Naive thymus-derived CD8-positive, alpha-beta T cell (primary cell): Measurements from ENCODE around the gene JAK2. TPM values are rescaled to one million over a fixed set of nuclear protein-coding genes. Genes with fewer than 3 reads are reported as not detected.

Source experiments
- ATAC-seq, 2 donors: fragments of 150-1000 bp; cut with Tn5 transposase in 1 of 2; sonication (Bioruptor Pico), chemical (Tn5 transposase) in 1 of 2; 1 replicate in 1 of 2; 2 replicates in 1 of 2; pipeline ENCODE4 v1.10.0; 2021; ENCODE audit warnings: mild to moderate bottlenecking in 2 of 2, moderate library complexity in 2 of 2
- POLR2A ChIA-PET: fragments of 350-600 bp; sonication (Branson Sonifier 250); formaldehyde crosslinking; loops from one replicate; lab custom pipeline; 2021; ENCODE audit warnings: antibody characterized with exemption; lab: Charles Lee
- DNase-seq, 10 donors: peaks; one replicate each; pipeline versions ENCODE4 v3.0.0 to v3.0.0-alpha.2; 2020 to 2022
- H3K27ac Mint-ChIP-seq, 10 donors: one replicate each; pipeline ENCODE4 v1.8.0; 2020 to 2022; ENCODE audit warnings: mild to moderate bottlenecking in 10 of 10, mixed read lengths in 10 of 10, moderate library complexity in 4 of 10, inconsistent platforms in 1 of 10
- H3K27me3 Mint-ChIP-seq, 5 donors: one replicate each; pipeline ENCODE4 v1.8.0; 2021 to 2022; ENCODE audit warnings: mixed read lengths in 5 of 5
- H3K36me3 Mint-ChIP-seq, 3 donors: one replicate each; pipeline ENCODE4 v1.8.0; 2020 to 2022; ENCODE audit warnings: mixed read lengths in 3 of 3, mild to moderate bottlenecking in 2 of 3, inconsistent platforms in 1 of 3
- H3K4me1 Mint-ChIP-seq, 4 donors: one replicate each; pipeline ENCODE4 v1.8.0; 2021 to 2022; ENCODE audit warnings: mixed read lengths in 4 of 4
- H3K4me3 Mint-ChIP-seq, 10 donors: one replicate each; pipeline ENCODE4 v1.8.0; 2020 to 2022; ENCODE audit warnings: mild to moderate bottlenecking in 10 of 10, mixed read lengths in 10 of 10, moderate library complexity in 6 of 10, inconsistent platforms in 1 of 10
- H3K9me3 Mint-ChIP-seq, 9 donors: one replicate each; pipeline ENCODE4 v1.8.0; 2020 to 2022; ENCODE audit warnings: mixed read lengths in 9 of 9, mild to moderate bottlenecking in 3 of 9, inconsistent platforms in 1 of 9, moderate library complexity in 1 of 9
- polyA plus RNA-seq, 3 donors: library from polyadenylated mRNA; unstranded; fragments of 300-500 nt; fragmentation: Illumina TruSeq; gene quantifications; one replicate each; pipeline ENCODE4 v1.2.3, GENCODE V29; 2021
- total RNA-seq, 8 experiments: library from RNA in 2 of 8; stranded (reverse) in 2 of 8; gene quantifications; one replicate each; pipeline ENCODE4 v1.2.3 and lab custom pipeline; 2021 to 2026

The JAK2 gene
- total and polyA plus RNA-seq, 5 experiments from 2014 or later = 1.9 to 13.4 (median 4.8) TPM

DNA sequence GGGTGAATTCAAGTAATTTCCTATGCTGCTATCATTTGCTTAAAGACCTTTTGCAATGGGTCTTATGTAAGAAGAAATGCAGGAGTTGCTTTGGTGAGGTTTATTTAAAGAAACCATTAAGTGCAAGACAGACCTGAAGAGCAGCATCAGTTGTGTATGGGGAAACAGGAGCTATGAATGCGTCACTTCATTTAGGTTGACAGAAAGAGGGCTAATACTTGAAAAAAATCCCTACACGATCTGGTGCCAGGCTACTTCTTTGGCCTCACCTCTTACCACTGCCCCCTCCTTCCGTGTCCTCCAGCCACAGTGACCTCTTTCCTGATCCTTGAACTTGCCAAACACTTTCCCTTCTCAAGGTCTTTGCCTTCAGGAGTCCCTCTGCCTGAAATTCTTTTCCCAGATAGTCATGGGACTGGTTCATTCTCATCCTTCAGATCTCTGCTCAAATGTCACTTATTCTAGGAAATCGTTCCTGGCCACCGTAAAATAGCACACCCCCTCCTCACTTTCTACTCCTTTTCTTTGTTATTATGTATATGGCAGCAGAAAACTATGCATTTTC, 1.4 kb upstream of the JAK2 start:
- POLR2A ChIA-PET = no interaction called here
- no peaks in the 10 kb centered on the region for H3K36me3 Mint-ChIP-seq
- peaks cover 0 to 5% (median 0%) of the 10 kb centered on the region in 5 donors for H3K27me3 Mint-ChIP-seq
- peak overlapping the region in 7 of 10 donors; percentile 1 to 95 (median 85) for H3K27ac Mint-ChIP-seq
- H3K4me3 Mint-ChIP-seq = peak overlapping the region; percentile 88 to 97 (median 92)
- H3K4me1 Mint-ChIP-seq = peaks cover 15 to 35% (median 26%) of the 10 kb centered on the region in 4 donors
- ATAC-seq = no peak
- no peak for DNase-seq
- no peaks in the 10 kb centered on the region for H3K9me3 Mint-ChIP-seq

DNA sequence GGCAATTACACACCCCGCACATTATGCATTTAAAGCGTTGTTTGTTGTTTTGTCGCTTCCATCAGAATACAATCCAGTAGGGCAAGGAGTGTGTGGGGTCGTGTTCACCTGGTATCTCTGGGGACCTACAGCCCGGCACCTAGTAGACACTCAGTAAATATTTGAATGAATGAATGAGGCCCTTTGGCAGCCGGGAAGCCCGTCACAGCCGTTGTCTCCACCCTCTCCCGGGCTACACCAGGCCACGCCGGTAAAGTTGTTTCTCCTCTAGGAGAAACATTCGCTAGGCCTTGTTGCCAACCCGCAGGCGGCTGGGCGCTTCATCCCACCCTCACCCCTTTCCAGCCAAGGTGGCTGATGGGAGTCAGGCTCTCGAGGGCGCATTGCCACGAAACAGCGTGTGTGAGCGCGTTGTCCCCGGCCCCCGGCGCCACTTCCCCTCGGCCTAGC, 876 bp upstream of the JAK2 start:
- ATAC-seq (no peak), DNase-seq (no peak)
- POLR2A ChIA-PET = interaction anchor here (0.8 to 2.5 kb wide), 8 partner anchors 46 to 320 kb away, joined by 3 to 20 read pairs (median 4); partner anchors contain the start of genes AK3, CDC37L1 and RCL1
- peaks cover 0 to 5% (median 0%) of the 10 kb centered on the region in 5 donors for H3K27me3 Mint-ChIP-seq
- H3K27ac Mint-ChIP-seq = peak overlapping the region in 9 of 10 donors; percentile 76 to 95 (median 86)
- H3K36me3 Mint-ChIP-seq = no peaks in the 10 kb centered on the region
- H3K4me1 Mint-ChIP-seq = peaks cover 15 to 35% (median 26%) of the 10 kb centered on the region in 4 donors
- no peaks in the 10 kb centered on the region for H3K9me3 Mint-ChIP-seq
- peak overlapping the region; percentile 88 to 97 (median 92) for H3K4me3 Mint-ChIP-seq

DNA sequence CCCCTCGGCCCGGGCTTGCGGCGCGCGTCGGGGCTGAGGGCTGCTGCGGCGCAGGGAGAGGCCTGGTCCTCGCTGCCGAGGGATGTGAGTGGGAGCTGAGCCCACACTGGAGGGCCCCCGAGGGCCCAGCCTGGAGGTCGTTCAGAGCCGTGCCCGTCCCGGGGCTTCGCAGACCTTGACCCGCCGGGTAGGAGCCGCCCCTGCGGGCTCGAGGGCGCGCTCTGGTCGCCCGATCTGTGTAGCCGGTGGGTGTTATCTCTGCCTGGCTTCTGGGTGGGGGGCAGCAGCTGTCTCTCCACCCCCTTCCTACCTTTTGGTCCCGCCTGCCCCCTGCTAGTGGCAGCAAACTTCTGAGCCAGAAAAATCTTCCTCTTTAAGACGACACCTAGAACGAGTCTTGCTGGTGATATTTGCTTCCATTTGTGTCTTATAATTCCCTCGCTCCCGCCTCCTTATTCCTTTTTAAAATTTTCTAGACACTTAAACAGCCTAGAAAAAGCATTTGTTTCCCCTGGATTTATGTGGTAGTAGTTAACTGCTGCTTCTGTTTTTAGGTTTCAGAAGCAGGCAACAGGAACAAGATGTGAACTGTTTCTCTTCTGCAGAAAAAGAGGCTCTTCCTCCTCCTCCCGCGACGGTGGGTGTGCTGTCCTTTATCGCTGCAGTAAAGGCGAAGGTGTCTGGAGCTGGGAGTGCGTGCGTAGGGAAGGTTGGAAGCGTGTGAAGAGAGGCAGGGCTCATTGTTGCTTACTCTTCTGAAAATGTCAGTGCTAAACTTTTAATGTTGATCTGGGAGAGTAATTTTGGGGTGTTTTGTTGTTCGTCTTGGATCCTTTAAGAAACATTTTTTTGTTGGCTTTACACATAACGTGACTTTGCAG, 554 bp downstream of the JAK2 start:
- no peaks in the 10 kb centered on the region for H3K9me3 Mint-ChIP-seq
- no peaks in the 10 kb centered on the region for H3K36me3 Mint-ChIP-seq
- peak overlapping the region; percentile 88 to 98 (median 93) for H3K4me3 Mint-ChIP-seq
- H3K4me1 Mint-ChIP-seq = peaks cover 15 to 28% (median 26%) of the 10 kb centered on the region in 4 donors
- ATAC-seq (peak in 1 of 2 donors; percentile 58), DNase-seq (peak in 5 of 10 donors; percentile 13 to 68 (median 35))
- POLR2A ChIA-PET = interaction anchor here (0.8 to 2.5 kb wide), 10 partner anchors 74 to 1459 kb away, joined by 3 to 20 read pairs (median 4); partner anchors contain the start of genes AK3, CDC37L1, PLGRKT and RCL1
- H3K27me3 Mint-ChIP-seq = no peaks in the 10 kb centered on the region
- peak overlapping the region; percentile 65 to 93 (median 86) for H3K27ac Mint-ChIP-seq

GRCh38 chr9:4986296-4986695, 1.2 kb downstream of the JAK2 start:
- DNase-seq (peak in 1 of 10 donors; percentile 1), ATAC-seq (no peak)
- no peaks in the 10 kb centered on the region for H3K9me3 Mint-ChIP-seq
- peaks cover 15 to 33% (median 26%) of the 10 kb centered on the region in 4 donors for H3K4me1 Mint-ChIP-seq
- H3K36me3 Mint-ChIP-seq = peaks cover 0 to 4% (median 3%) of the 10 kb centered on the region in 3 donors
- POLR2A ChIA-PET = interaction anchor here (2.2 to 2.5 kb wide), 2 partner anchors 193 to 246 kb away, joined by 10 to 20 read pairs; partner anchors contain the start of genes AK3 and RCL1
- H3K27ac Mint-ChIP-seq = peak overlapping the region; percentile 65 to 93 (median 86)
- H3K4me3 Mint-ChIP-seq = peak overlapping the region; percentile 88 to 98 (median 93)
- no peaks in the 10 kb centered on the region for H3K27me3 Mint-ChIP-seq

- ATAC-seq (no peak), DNase-seq (no peak)
- H3K27me3 Mint-ChIP-seq = no peaks in the 10 kb centered on the region
- H3K27ac Mint-ChIP-seq = no peak overlapping the region
- POLR2A ChIA-PET = interaction anchor here (0.6 to 2.5 kb wide), 2 partner anchors 193 to 386 kb away, joined by 5 to 20 read pairs; partner anchors contain the start of gene RCL1
- peaks cover 0 to 6% (median 5%) of the 10 kb centered on the region in 3 donors for H3K36me3 Mint-ChIP-seq
- no peaks in the 10 kb centered on the region for H3K9me3 Mint-ChIP-seq
- H3K4me3 Mint-ChIP-seq = peak overlapping the region in 7 of 10 donors; percentile 5 to 94 (median 15)
- peaks cover 18 to 38% (median 29%) of the 10 kb centered on the region in 4 donors for H3K4me1 Mint-ChIP-seq
Measured at GRCh38 chr9:4986783-4987182, 1.7 kb downstream of the JAK2 start.

GRCh38 chr9:4987961-4988421, 2.9 kb downstream of the JAK2 start:
- Mint-ChIP-seq H3K9me3 (peaks cover 0 to 5% (median 0%) of the 10 kb centered on the region in 9 donors), H3K4me1 (peaks cover 23 to 47% (median 34%) of the 10 kb centered on the region in 4 donors), H3K36me3 (peaks cover 8 to 18% (median 17%) of the 10 kb centered on the region in 3 donors), H3K27ac (no peak overlapping the region), H3K27me3 (no peaks in the 10 kb centered on the region), H3K4me3 (no peak overlapping the region)
- DNase-seq (peak; percentile 6 to 77 (median 52)), ATAC-seq (no peak)
- POLR2A ChIA-PET = no interaction called here

GRCh38 chr9:4992872-4993271, 7.8 kb downstream of the JAK2 start:
- peaks cover 12 to 38% (median 24%) of the 10 kb centered on the region in 4 donors for H3K4me1 Mint-ChIP-seq
- ATAC-seq (no peak), DNase-seq (no peak)
- POLR2A ChIA-PET = no interaction called here
- no peak overlapping the region for H3K4me3 Mint-ChIP-seq
- H3K27ac Mint-ChIP-seq = no peak overlapping the region
- peaks cover 8 to 38% (median 33%) of the 10 kb centered on the region in 3 donors for H3K36me3 Mint-ChIP-seq
- H3K9me3 Mint-ChIP-seq = peaks cover 0 to 7% (median 0%) of the 10 kb centered on the region in 9 donors
- no peaks in the 10 kb centered on the region for H3K27me3 Mint-ChIP-seq

GRCh38 chr9:4994166-4994890, 9.3 kb downstream of the JAK2 start:
- Mint-ChIP-seq H3K9me3 (peaks cover 0 to 7% (median 0%) of the 10 kb centered on the region in 9 donors), H3K4me3 (no peak overlapping the region), H3K27me3 (no peaks in the 10 kb centered on the region), H3K36me3 (peaks cover 8 to 48% (median 36%) of the 10 kb centered on the region in 3 donors), H3K27ac (no peak overlapping the region), H3K4me1 (peaks cover 13 to 38% (median 28%) of the 10 kb centered on the region in 4 donors)
- POLR2A ChIA-PET = no interaction called here
- ATAC-seq (no peak), DNase-seq (no peak)

DNA sequence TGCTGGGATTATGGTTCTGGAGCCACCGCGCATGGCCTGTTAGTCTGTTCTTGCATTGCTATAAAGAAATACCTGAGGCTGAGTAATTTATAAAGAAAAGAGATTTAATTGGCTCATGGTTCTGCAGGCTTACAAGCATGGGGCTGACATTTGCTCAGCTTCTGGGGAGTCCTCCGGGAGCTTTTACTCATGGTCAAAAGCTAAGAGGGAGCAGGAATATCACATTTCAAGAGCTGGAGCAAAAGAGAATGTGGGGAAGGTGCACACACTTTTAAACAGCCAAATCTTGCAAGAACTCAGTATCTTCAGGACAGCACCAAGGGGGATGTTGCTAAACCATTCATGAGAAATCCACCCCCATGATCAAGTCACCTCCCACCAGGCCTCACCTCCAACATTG, 12.1 kb downstream of the JAK2 start:
- Mint-ChIP-seq H3K27ac (peak overlapping the region in 2 of 10 donors; percentile 28 to 44), H3K27me3 (no peaks in the 10 kb centered on the region), H3K9me3 (peaks cover 0 to 17% (median 2%) of the 10 kb centered on the region in 9 donors), H3K36me3 (peaks cover 13 to 56% (median 49%) of the 10 kb centered on the region in 3 donors), H3K4me1 (peaks cover 7 to 28% (median 22%) of the 10 kb centered on the region in 4 donors), H3K4me3 (no peak overlapping the region)
- ATAC-seq (no peak), DNase-seq (no peak)
- POLR2A ChIA-PET = no interaction called here

GRCh38 chr9:4997631-4998030, 12.6 kb downstream of the JAK2 start:
- no peak for DNase-seq
- Mint-ChIP-seq H3K4me1 (peaks cover 7 to 28% (median 21%) of the 10 kb centered on the region in 4 donors), H3K9me3 (peaks cover 0 to 22% (median 2%) of the 10 kb centered on the region in 9 donors), H3K4me3 (no peak overlapping the region), H3K27ac (peak overlapping the region in 1 of 10 donors; percentile 28), H3K27me3 (no peaks in the 10 kb centered on the region), H3K36me3 (peaks cover 10 to 53% (median 48%) of the 10 kb centered on the region in 3 donors)
- ATAC-seq = no peak
- POLR2A ChIA-PET = no interaction called here

DNA sequence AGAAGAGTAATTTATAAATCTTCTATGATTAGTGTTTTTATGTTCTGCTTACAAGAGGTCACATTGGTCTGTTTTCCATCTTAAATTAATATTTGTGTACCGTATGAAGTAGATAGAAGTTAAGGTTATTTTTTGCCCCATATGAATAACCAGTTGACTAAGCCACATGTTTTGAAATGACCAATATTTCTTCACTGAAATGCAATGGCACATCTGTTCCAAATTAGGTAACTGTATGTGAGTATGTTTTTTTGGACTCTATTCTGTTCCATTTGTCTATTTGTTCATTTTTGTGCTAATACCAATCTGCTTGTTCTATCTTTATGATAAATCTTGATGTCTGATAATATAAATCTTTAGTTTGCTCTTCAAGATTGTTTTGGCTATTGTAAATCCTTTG, 17.7 kb downstream of the JAK2 start:
- H3K9me3 Mint-ChIP-seq = peaks cover 0 to 45% (median 18%) of the 10 kb centered on the region in 9 donors
- peaks cover 0 to 18% (median 8%) of the 10 kb centered on the region in 4 donors for H3K4me1 Mint-ChIP-seq
- H3K36me3 Mint-ChIP-seq = peaks cover 31 to 58% (median 48%) of the 10 kb centered on the region in 3 donors
- H3K27ac Mint-ChIP-seq = no peak overlapping the region
- POLR2A ChIA-PET = no interaction called here
- DNase-seq = no peak
- ATAC-seq = no peak
- no peak overlapping the region for H3K4me3 Mint-ChIP-seq
- no peaks in the 10 kb centered on the region for H3K27me3 Mint-ChIP-seq
